IPS-NIHi7 (cell line): ENCODE results near the gene CLCC1.
"Not testable (repeated sequence)": the region's sequence is repeated elsewhere in the genome, so short reads cannot be mapped to it uniquely, and the experiment has no call there.

Source experiments
- DNase-seq: peaks from one replicate; pipeline ENCODE4 v3.0.0; 2012; ENCODE audit warnings: mixed read lengths; ENCODE audit errors: extremely low spot score

The CLCC1 gene

GRCh38 chr1:108963052-108963686 lies at the start of gene CLCC1:
Gene CLCC1, minus strand, starts transcription at chr1:108963484. Its CDS starts 13,047 bp downstream, at chr1:108950437.
- peak; percentile 98 for DNase-seq

GRCh38 chr1:109011335-109011734 lies 48.1 kb upstream of the CLCC1 start:
- no peak for DNase-seq

- not testable (repeated sequence) for DNase-seq
Measured at GRCh38 chr1:108996622-108997021, 33.3 kb upstream of the CLCC1 start.

- DNase-seq, result no peak
Measured at GRCh38 chr1:108983114-108983513, 19.8 kb upstream of the CLCC1 start.

GRCh38 chr1:108976658-108977057 lies 13.4 kb upstream of the CLCC1 start:
- no peak for DNase-seq

- DNase-seq, result no peak
Measured at GRCh38 chr1:108972951-108973350, 9.7 kb upstream of the CLCC1 start.

- no peak for DNase-seq
Measured at GRCh38 chr1:108969346-108969745, 6.1 kb upstream of the CLCC1 start.

- DNase-seq, result no peak
Measured at GRCh38 chr1:108962681-108963051, 618 bp downstream of the CLCC1 start.

- DNase-seq, result no peak
Measured at GRCh38 chr1:108961752-108962486, 1.4 kb downstream of the CLCC1 start.

GRCh38 chr1:108961198-108961597 lies 2.1 kb downstream of the CLCC1 start:
- no peak for DNase-seq

GRCh38 chr1:108960719-108961118 lies 2.6 kb downstream of the CLCC1 start:
- no peak for DNase-seq

- DNase-seq, result no peak
Measured at GRCh38 chr1:108957888-108958287, 5.4 kb downstream of the CLCC1 start.

GRCh38 chr1:108955881-108956280 lies 7.4 kb downstream of the CLCC1 start:
- DNase-seq, result no peak

- no peak for DNase-seq
Measured at GRCh38 chr1:108955111-108955510, 8.2 kb downstream of the CLCC1 start.

GRCh38 chr1:108953452-108953851 lies 9.8 kb downstream of the CLCC1 start:
- no peak for DNase-seq

- no peak for DNase-seq
Measured at GRCh38 chr1:108951242-108951641, 12.0 kb downstream of the CLCC1 start.

- no peak for DNase-seq
Measured at GRCh38 chr1:108949044-108949443, 14.2 kb downstream of the CLCC1 start.

- DNase-seq, result peak; percentile 20
Measured at GRCh38 chr1:108947871-108948525, 15.3 kb downstream of the CLCC1 start.

GRCh38 chr1:108936170-108936569 lies 27.1 kb downstream of the CLCC1 start:
- DNase-seq, result no peak

- DNase-seq, result no peak
Measured at GRCh38 chr1:108933944-108934343, 29.3 kb downstream of the CLCC1 start.

- not testable (repeated sequence) for DNase-seq
Measured at GRCh38 chr1:108927565-108927964, 35.7 kb downstream of the CLCC1 start.

- no peak for DNase-seq
Measured at GRCh38 chr1:108925920-108926319, 37.4 kb downstream of the CLCC1 start.

- DNase-seq, result no peak
Measured at GRCh38 chr1:108916788-108917187, 46.5 kb downstream of the CLCC1 start.
